Measurements from ENCODE around the gene DNM3.

DNA sequence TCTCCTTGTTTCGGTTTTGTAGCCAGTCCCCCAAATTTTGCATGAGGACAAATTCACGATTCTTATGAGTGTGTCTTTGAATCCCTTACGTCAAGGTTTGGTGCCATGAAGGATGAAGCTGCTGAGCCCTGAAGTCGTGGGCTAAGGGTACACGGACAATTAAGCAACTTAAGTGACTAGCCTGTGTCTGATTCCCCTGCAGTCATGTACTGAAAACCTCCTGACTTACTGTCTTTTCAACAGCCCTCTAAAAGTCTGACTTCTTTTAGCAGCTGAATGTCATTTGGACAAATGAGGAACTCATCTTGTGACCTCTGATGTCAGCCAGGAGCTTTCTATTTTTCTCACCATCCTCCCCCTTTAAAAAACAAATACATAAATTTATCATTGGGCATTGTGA, 552.1 kb downstream of the DNM3 start:
- TF ChIP-seq, protein P1, sequence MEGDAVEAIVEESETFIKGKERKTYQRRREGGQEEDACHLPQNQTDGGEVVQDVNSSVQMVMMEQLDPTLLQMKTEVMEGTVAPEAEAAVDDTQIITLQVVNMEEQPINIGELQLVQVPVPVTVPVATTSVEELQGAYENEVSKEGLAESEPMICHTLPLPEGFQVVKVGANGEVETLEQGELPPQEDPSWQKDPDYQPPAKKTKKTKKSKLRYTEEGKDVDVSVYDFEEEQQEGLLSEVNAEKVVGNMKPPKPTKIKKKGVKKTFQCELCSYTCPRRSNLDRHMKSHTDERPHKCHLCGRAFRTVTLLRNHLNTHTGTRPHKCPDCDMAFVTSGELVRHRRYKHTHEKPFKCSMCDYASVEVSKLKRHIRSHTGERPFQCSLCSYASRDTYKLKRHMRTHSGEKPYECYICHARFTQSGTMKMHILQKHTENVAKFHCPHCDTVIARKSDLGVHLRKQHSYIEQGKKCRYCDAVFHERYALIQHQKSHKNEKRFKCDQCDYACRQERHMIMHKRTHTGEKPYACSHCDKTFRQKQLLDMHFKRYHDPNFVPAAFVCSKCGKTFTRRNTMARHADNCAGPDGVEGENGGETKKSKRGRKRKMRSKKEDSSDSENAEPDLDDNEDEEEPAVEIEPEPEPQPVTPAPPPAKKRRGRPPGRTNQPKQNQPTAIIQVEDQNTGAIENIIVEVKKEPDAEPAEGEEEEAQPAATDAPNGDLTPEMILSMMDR (IDR thresholded peaks at IDR 0.05; ENCODE audit: insufficient read depth, low read length, poor library complexity, severe bottlenecking), result no peak
- TF ChIP-seq EZH2phosphoT487 (conservative IDR thresholded peaks at IDR 0.05; ENCODE audit: low read length), result no peak
